ENCODE data around the gene RAE1. TPM values are rescaled to one million over a fixed set of nuclear protein-coding genes. Genes with fewer than 3 reads are reported as not detected.

The RAE1 gene
- total RNA-seq, 1 donor from 2014 or later: 21.1 TPM

- H3K4me3 ChIP-seq: no peak overlapping the region
- H3K9me3 ChIP-seq: no peaks in the 10 kb centered on the region
- no peaks in the 10 kb centered on the region for H3K36me3 ChIP-seq
- DNase-seq (ENCODE audit: extremely low spot score in 2 of 2): no peak
- TF ChIP-seq POLR2AphosphoS5 (IDR thresholded peaks at IDR 0.05; ENCODE audit: insufficient read depth in 1 of 2, low read depth in 1 of 2) (no peak), POLR2A (IDR thresholded peaks at IDR 0.05) (no peak), CTCF (IDR thresholded peaks at IDR 0.05) (no peak)
- intact Hi-C loops (cut with DNase I): no loop called here
- no peak overlapping the region for H3K27ac ChIP-seq
- H3K4me1 ChIP-seq: peaks cover 21% of the 10 kb centered on the region
- no peaks in the 10 kb centered on the region for H3K27me3 ChIP-seq
Observed at GRCh38 chr20:57326667-57327455, 24.2 kb upstream of the RAE1 start.

- no peak overlapping the region for H3K4me3 ChIP-seq
- intact Hi-C loops (cut with DNase I): no loop called here
- no peaks in the 10 kb centered on the region for H3K27me3 ChIP-seq
- peaks cover 15% of the 10 kb centered on the region for H3K4me1 ChIP-seq
- no peak for DNase-seq (ENCODE audit: extremely low spot score in 2 of 2)
- no peaks in the 10 kb centered on the region for H3K9me3 ChIP-seq
- no peak overlapping the region for H3K27ac ChIP-seq
- no peaks in the 10 kb centered on the region for H3K36me3 ChIP-seq
- no peak for TF ChIP-seq CTCF (IDR thresholded peaks at IDR 0.05)
- no peak for TF ChIP-seq POLR2AphosphoS5 (IDR thresholded peaks at IDR 0.05; ENCODE audit: insufficient read depth in 1 of 2, low read depth in 1 of 2)
- TF ChIP-seq POLR2A (IDR thresholded peaks at IDR 0.05): no peak
Observed at GRCh38 chr20:57327820-57328219, 23.2 kb upstream of the RAE1 start.

- TF ChIP-seq POLR2A (IDR thresholded peaks at IDR 0.05) (no peak), CTCF (IDR thresholded peaks at IDR 0.05) (no peak), POLR2AphosphoS5 (IDR thresholded peaks at IDR 0.05; ENCODE audit: insufficient read depth in 1 of 2, low read depth in 1 of 2) (no peak)
- intact Hi-C loops (cut with DNase I): no loop called here
- H3K4me1 ChIP-seq: peaks cover 6% of the 10 kb centered on the region
Observed at GRCh38 chr20:57329608-57330221, 21.3 kb upstream of the RAE1 start, which contains the start of gene SPO11. TSS of gene SPO11 (plus strand) at chr20:57329803. CDS start at chr20:57329868, 65 bp downstream.

GRCh38 chr20:57330998-57331397, 20.1 kb upstream of the RAE1 start:
- no peaks in the 10 kb centered on the region for H3K9me3 ChIP-seq
- TF ChIP-seq POLR2AphosphoS5 (IDR thresholded peaks at IDR 0.05; ENCODE audit: insufficient read depth in 1 of 2, low read depth in 1 of 2) (no peak), CTCF (IDR thresholded peaks at IDR 0.05) (no peak), POLR2A (IDR thresholded peaks at IDR 0.05) (no peak)
- H3K27ac ChIP-seq: no peak overlapping the region
- no peaks in the 10 kb centered on the region for H3K36me3 ChIP-seq
- H3K4me1 ChIP-seq: peaks cover 6% of the 10 kb centered on the region
- H3K4me3 ChIP-seq: no peak overlapping the region
- intact Hi-C loops (cut with DNase I): no loop called here
- no peaks in the 10 kb centered on the region for H3K27me3 ChIP-seq
- DNase-seq (ENCODE audit: extremely low spot score in 2 of 2): no peak

More at GRCh38 chr20:57329608-57330221, 21.3 kb upstream of the RAE1 start, which contains the start of gene SPO11:
- no peak within 1 kb of the TSS for H3K4me3 ChIP-seq
- no peaks in the 10 kb centered on the region for H3K9me3 ChIP-seq
- H3K27ac ChIP-seq: no peak within 1 kb of the TSS
- H3K36me3 ChIP-seq: no peaks in the 10 kb centered on the region
- H3K27me3 ChIP-seq: no peaks in the 10 kb centered on the region
- no peak for DNase-seq (ENCODE audit: extremely low spot score in 2 of 2)

Data from vagina (tissue), 2 donors.